ENCODE measurements around the gene APOH. TPM values are rescaled to one million over a fixed set of nuclear protein-coding genes. Genes with fewer than 3 reads are reported as not detected.

Gene APOH
- total RNA-seq, 1 donor from 2014 or later: not detected

GRCh38 chr17:66171692-66172091 lies 57.5 kb downstream of the APOH start:
- Histone ChIP-seq H3K27ac (replicated peaks) (peak overlapping the region; percentile 68), H3K36me3 (peaks cover 11% of the 10 kb centered on the region)
- intact Hi-C loops (cut with micrococcal nuclease): no loop called here

GRCh38 chr17:66171172-66171571 lies 58.0 kb downstream of the APOH start:
- H3K36me3 ChIP-seq: peaks cover 11% of the 10 kb centered on the region
- intact Hi-C loops (cut with micrococcal nuclease): no loop called here
- no peaks in the 10 kb centered on the region for H3K9me3 ChIP-seq (replicated peaks)
- peaks cover 28% of the 10 kb centered on the region for H3K4me1 ChIP-seq
- no peaks in the 10 kb centered on the region for H3K27me3 ChIP-seq (ENCODE audit: low read depth)
- H3K4me3 ChIP-seq: no peak overlapping the region
- no peak for DNase-seq
- no peak for TF ChIP-seq CTCF (IDR thresholded peaks at IDR 0.05; ENCODE audit: borderline replicate concordance)
- peak overlapping the region; percentile 68 for H3K27ac ChIP-seq (replicated peaks)

More at GRCh38 chr17:66171692-66172091, 57.5 kb downstream of the APOH start:
- no peak overlapping the region for H3K4me3 ChIP-seq
- no peaks in the 10 kb centered on the region for H3K9me3 ChIP-seq (replicated peaks)
- no peaks in the 10 kb centered on the region for H3K27me3 ChIP-seq (ENCODE audit: low read depth)
- DNase-seq: no peak
- H3K4me1 ChIP-seq: peaks cover 28% of the 10 kb centered on the region
- TF ChIP-seq CTCF (IDR thresholded peaks at IDR 0.05; ENCODE audit: borderline replicate concordance): no peak

GRCh38 chr17:66169839-66170238 lies 59.4 kb downstream of the APOH start:
- intact Hi-C loops (cut with micrococcal nuclease): loop anchor here (10.0 kb wide), 2 partner anchors 875 to 925 kb away; no protein-coding TSS in a partner anchor
- H3K4me3 ChIP-seq: no peak overlapping the region

GRCh38 chr17:66167189-66167815 lies 61.9 kb downstream of the APOH start:
- H3K9me3 ChIP-seq (replicated peaks): no peaks in the 10 kb centered on the region
- peaks cover 21% of the 10 kb centered on the region for H3K4me1 ChIP-seq
- intact Hi-C loops (cut with micrococcal nuclease): loop anchor here (10.0 kb wide), 2 partner anchors 873 to 923 kb away; no protein-coding TSS in a partner anchor
- DNase-seq: no peak
- no peaks in the 10 kb centered on the region for H3K27me3 ChIP-seq (ENCODE audit: low read depth)
- H3K27ac ChIP-seq (replicated peaks): peak overlapping the region; percentile 17
- TF ChIP-seq CTCF (IDR thresholded peaks at IDR 0.05; ENCODE audit: borderline replicate concordance): no peak
- H3K4me3 ChIP-seq: no peak overlapping the region
- H3K36me3 ChIP-seq: no peaks in the 10 kb centered on the region

More at GRCh38 chr17:66169839-66170238, 59.4 kb downstream of the APOH start:
- no peak for TF ChIP-seq CTCF (IDR thresholded peaks at IDR 0.05; ENCODE audit: borderline replicate concordance)
- Histone ChIP-seq H3K27ac (replicated peaks) (no peak overlapping the region), H3K27me3 (ENCODE audit: low read depth) (no peaks in the 10 kb centered on the region), H3K9me3 (replicated peaks) (no peaks in the 10 kb centered on the region), H3K4me1 (peaks cover 28% of the 10 kb centered on the region), H3K36me3 (peaks cover 8% of the 10 kb centered on the region)
- DNase-seq: no peak

- peaks cover under 1% of the 10 kb centered on the region for H3K36me3 ChIP-seq
- H3K4me3 ChIP-seq: no peak overlapping the region
- H3K4me1 ChIP-seq: peaks cover 7% of the 10 kb centered on the region
- DNase-seq: no peak
- intact Hi-C loops (cut with micrococcal nuclease): loop anchor here (10.0 kb wide), 2 partner anchors 871 to 921 kb away; no protein-coding TSS in a partner anchor
- peak; percentile 79 for TF ChIP-seq CTCF (IDR thresholded peaks at IDR 0.05; ENCODE audit: borderline replicate concordance)
- no peaks in the 10 kb centered on the region for H3K27me3 ChIP-seq (ENCODE audit: low read depth)
- peaks cover 4% of the 10 kb centered on the region for H3K9me3 ChIP-seq (replicated peaks)
- no peak overlapping the region for H3K27ac ChIP-seq (replicated peaks)
These were observed 63.6 kb downstream of the APOH start for GRCh38 chr17:66165537-66166123.

Other genes with a start within 250 kb of the APOH start
- gene CEP112, start 37.3 kb downstream of the APOH start, total RNA-seq: 14.5 TPM
- gene PRKCA, start 73.2 kb upstream of the APOH start, total RNA-seq: 5.6 TPM

Data from left ventricle myocardium inferior (tissue), 1 donor.